ENCODE data around the gene CMPK1. TPM values are rescaled to one million over a fixed set of nuclear protein-coding genes. Genes with fewer than 3 reads are reported as not detected.

Gene CMPK1
- total RNA-seq, 2 experiments from 2014 or later: 77.5 to 94.4 TPM

DNA sequence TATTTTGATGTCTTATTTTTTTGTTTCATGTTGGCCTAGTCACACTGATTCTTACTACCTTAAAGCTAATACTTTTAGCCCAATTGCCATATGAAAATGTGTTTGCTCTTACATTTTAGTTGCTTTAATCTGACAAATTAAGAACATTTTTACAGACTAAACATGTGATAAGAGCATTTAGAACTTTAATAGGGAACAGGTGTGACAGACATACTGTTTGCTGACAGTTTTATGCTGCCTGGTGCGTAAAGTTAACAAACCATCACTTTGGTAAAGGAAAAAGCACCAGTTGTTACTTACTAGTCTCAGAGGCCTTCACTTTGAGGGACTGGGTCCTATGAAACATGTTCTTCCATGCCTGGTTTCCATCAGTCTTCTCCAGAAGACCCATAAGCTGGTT, 14.7 kb downstream of the CMPK1 start:
- ATAC-seq: no peak
- no peak overlapping the region for H3K4me3 Mint-ChIP-seq
- H3K27ac Mint-ChIP-seq: no peak overlapping the region
- no peaks in the 10 kb centered on the region for H3K27me3 Mint-ChIP-seq
- no peak for DNase-seq
- peaks cover 23% of the 10 kb centered on the region for H3K36me3 Mint-ChIP-seq
- H3K4me1 Mint-ChIP-seq: peaks cover 9% of the 10 kb centered on the region
- CTCF ChIA-PET: no interaction called here
- no peaks in the 10 kb centered on the region for H3K9me3 Mint-ChIP-seq (ENCODE audit: low read depth)

- CTCF ChIA-PET: no interaction called here
- Mint-ChIP-seq H3K4me3 (no peak overlapping the region), H3K27ac (peak overlapping the region; percentile 5), H3K9me3 (ENCODE audit: low read depth) (no peaks in the 10 kb centered on the region), H3K27me3 (no peaks in the 10 kb centered on the region), H3K36me3 (peaks cover 19% of the 10 kb centered on the region), H3K4me1 (peaks cover 9% of the 10 kb centered on the region)
- DNase-seq (no peak), ATAC-seq (peak; percentile 80)
These were observed 17.7 kb downstream of the CMPK1 start for GRCh38 chr1:47351305-47351704.

GRCh38 chr1:47361380-47361779, 27.8 kb downstream of the CMPK1 start:
- CTCF ChIA-PET: no interaction called here
- Mint-ChIP-seq H3K27me3 (no peaks in the 10 kb centered on the region), H3K9me3 (ENCODE audit: low read depth) (no peaks in the 10 kb centered on the region), H3K36me3 (peaks cover 2% of the 10 kb centered on the region), H3K4me1 (no peaks in the 10 kb centered on the region), H3K27ac (no peak overlapping the region), H3K4me3 (no peak overlapping the region)
- DNase-seq: no peak
- no peak for ATAC-seq

- peaks cover under 1% of the 10 kb centered on the region for H3K36me3 Mint-ChIP-seq
- no peak overlapping the region for H3K4me3 Mint-ChIP-seq
- H3K4me1 Mint-ChIP-seq: no peaks in the 10 kb centered on the region
- DNase-seq: no peak
- CTCF ChIA-PET: no interaction called here
- no peak overlapping the region for H3K27ac Mint-ChIP-seq
- no peak for ATAC-seq
- H3K27me3 Mint-ChIP-seq: no peaks in the 10 kb centered on the region
- H3K9me3 Mint-ChIP-seq (ENCODE audit: low read depth): no peaks in the 10 kb centered on the region
These were observed 29.2 kb downstream of the CMPK1 start for GRCh38 chr1:47362828-47363227.

GRCh38 chr1:47367651-47368050, 34.1 kb downstream of the CMPK1 start:
- CTCF ChIA-PET: no interaction called here
- Mint-ChIP-seq H3K27ac (no peak overlapping the region), H3K4me3 (no peak overlapping the region), H3K27me3 (no peaks in the 10 kb centered on the region), H3K9me3 (ENCODE audit: low read depth) (no peaks in the 10 kb centered on the region), H3K36me3 (peaks cover 25% of the 10 kb centered on the region), H3K4me1 (no peaks in the 10 kb centered on the region)
- DNase-seq: no peak
- no peak for ATAC-seq

GRCh38 chr1:47371016-47371517, 37.5 kb downstream of the CMPK1 start:
- Mint-ChIP-seq H3K4me3 (no peak overlapping the region), H3K4me1 (no peaks in the 10 kb centered on the region), H3K9me3 (ENCODE audit: low read depth) (no peaks in the 10 kb centered on the region), H3K27me3 (no peaks in the 10 kb centered on the region), H3K36me3 (peaks cover 38% of the 10 kb centered on the region), H3K27ac (peak overlapping the region; percentile 11)
- DNase-seq (no peak), ATAC-seq (no peak)
- CTCF ChIA-PET: no interaction called here

DNA sequence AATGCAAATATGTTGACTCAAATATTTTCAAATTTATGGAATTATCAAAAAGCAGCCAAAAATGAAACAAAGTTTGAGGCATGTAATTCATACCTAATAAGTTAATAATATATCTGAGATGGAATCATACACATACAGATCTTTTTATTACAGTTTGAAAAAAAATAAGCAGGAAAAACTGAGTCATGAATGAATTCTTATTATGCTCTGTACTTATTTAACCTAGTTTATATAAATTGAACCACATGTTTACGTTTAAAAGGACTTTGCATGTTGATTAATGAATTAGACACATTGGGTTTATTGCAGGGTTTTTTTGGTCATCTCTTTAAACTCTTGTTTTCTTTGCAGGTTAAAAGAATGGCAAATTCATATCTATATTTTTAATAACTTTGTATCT, 40.9 kb downstream of the CMPK1 start:
- H3K36me3 Mint-ChIP-seq: peaks cover 44% of the 10 kb centered on the region
- peaks cover 1% of the 10 kb centered on the region for H3K4me1 Mint-ChIP-seq
- H3K9me3 Mint-ChIP-seq (ENCODE audit: low read depth): no peaks in the 10 kb centered on the region
- H3K27ac Mint-ChIP-seq: no peak overlapping the region
- ATAC-seq (no peak), DNase-seq (no peak)
- H3K4me3 Mint-ChIP-seq: no peak overlapping the region
- CTCF ChIA-PET: no interaction called here
- no peaks in the 10 kb centered on the region for H3K27me3 Mint-ChIP-seq

DNA sequence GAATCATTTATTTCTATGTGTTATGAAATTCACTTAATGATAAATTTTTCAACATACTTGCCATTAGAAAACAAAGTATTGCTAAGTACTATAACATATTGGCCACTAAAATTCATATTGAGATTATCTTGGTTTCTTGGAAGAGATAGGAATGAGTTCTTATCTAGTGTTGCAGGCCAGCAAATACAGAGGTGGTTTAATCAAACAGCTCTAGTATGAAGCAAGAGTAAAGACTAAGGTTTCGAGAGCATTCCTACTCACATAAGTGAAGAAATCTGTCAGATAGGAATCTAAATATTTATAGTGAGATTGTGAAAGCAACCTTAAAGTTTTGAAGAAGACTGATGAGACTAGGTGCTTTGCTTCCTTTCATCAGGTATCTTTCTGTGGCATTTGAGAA, 44.6 kb downstream of the CMPK1 start:
- DNase-seq (no peak), ATAC-seq (no peak)
- Mint-ChIP-seq H3K4me1 (peaks cover 6% of the 10 kb centered on the region), H3K27me3 (no peaks in the 10 kb centered on the region), H3K36me3 (peaks cover 32% of the 10 kb centered on the region), H3K4me3 (no peak overlapping the region), H3K27ac (no peak overlapping the region), H3K9me3 (ENCODE audit: low read depth) (no peaks in the 10 kb centered on the region)
- CTCF ChIA-PET: no interaction called here

DNA sequence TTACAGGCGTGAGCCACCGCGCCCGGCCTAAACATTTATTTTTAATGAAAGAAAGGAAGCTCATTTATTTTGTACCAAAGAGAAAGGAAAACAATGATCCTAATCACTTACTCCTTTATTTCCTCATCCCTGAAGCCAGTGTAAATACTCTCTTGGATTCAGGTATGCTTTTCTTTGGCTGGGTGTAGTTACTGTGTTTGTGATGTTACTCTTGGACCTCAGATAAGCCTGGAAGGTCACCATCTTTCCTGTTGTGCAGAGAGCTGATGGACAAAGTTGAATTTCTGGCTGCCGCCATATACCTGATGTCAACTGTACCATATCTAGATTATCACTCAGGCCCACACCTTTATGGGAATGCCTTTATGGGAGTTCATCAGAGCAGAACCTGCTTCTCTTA, 47.1 kb downstream of the CMPK1 start:
- CTCF ChIA-PET: interaction anchor here (0.6 to 2.6 kb wide), 2 partner anchors 207 to 346 kb away, joined by 7 to 9 read pairs; no protein-coding TSS in a partner anchor

DNA sequence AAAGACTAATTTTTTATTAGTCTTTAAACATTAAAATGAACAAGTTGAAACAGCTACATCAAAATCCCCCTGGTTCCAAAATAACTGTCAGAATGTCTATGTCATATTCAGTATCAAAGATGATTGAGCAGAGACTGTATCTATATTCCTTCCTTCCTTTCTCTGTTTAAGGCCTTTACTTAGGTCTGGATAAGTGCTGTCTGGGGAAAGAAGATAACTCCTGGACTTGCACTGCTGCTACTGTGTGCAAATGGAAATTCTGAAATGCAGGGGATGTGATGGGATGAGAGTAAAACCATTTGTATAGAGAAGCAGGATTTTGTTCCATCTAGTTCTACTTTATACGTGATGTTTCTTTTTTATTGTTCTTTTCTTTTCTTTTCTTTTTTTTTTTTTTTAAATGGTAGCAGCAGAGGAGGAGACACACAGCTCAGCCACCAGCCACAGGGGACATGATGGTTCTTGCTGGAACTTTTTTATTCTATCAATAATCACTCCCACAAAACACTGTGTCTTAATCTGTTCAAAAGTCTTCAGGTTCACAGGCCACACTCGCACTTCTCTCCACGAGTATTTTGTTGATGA, 48.9 kb downstream of the CMPK1 start:
- Mint-ChIP-seq H3K4me1 (peaks cover 6% of the 10 kb centered on the region), H3K9me3 (ENCODE audit: low read depth) (no peaks in the 10 kb centered on the region), H3K4me3 (no peak overlapping the region), H3K27me3 (no peaks in the 10 kb centered on the region), H3K36me3 (peaks cover 14% of the 10 kb centered on the region), H3K27ac (no peak overlapping the region)
- no peak for ATAC-seq
- no peak for DNase-seq
- CTCF ChIA-PET: interaction anchor here (2.6 kb wide), 1 partner anchor 344 kb away, joined by 9 read pairs; no protein-coding TSS in a partner anchor

More for the DNA sequence above, 47.1 kb downstream of the CMPK1 start:
- H3K27me3 Mint-ChIP-seq: no peaks in the 10 kb centered on the region
- no peak overlapping the region for H3K4me3 Mint-ChIP-seq
- H3K27ac Mint-ChIP-seq: no peak overlapping the region
- ATAC-seq (no peak), DNase-seq (no peak)
- peaks cover 18% of the 10 kb centered on the region for H3K36me3 Mint-ChIP-seq
- H3K9me3 Mint-ChIP-seq (ENCODE audit: low read depth): no peaks in the 10 kb centered on the region
- H3K4me1 Mint-ChIP-seq: peaks cover 6% of the 10 kb centered on the region

DNA sequence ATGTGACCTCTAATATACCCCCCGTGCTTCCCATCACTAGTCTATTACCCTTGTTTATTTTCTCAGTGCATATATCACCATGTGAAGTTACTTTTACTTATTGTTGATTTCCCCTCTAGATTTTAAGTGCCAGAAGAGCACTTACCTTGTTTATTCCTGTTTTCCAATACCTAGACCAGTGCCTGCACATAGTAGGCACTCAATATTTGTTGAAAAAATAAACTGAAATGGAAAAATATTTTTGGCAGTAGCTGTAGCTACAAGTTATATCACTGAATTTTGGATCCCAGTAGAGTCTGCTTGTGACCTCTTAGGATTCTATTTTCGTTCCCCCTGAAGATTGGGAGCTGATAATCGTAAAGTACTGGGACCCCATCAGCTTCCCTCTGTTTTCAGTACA, 50.5 kb downstream of the CMPK1 start:
- no peaks in the 10 kb centered on the region for H3K9me3 Mint-ChIP-seq (ENCODE audit: low read depth)
- no peaks in the 10 kb centered on the region for H3K27me3 Mint-ChIP-seq
- DNase-seq: no peak
- H3K4me3 Mint-ChIP-seq: no peak overlapping the region
- H3K4me1 Mint-ChIP-seq: peaks cover 4% of the 10 kb centered on the region
- no peak overlapping the region for H3K27ac Mint-ChIP-seq
- CTCF ChIA-PET: interaction anchor here (1.1 to 1.8 kb wide), 2 partner anchors 52 to 326 kb away, joined by 4 to 5 read pairs; no protein-coding TSS in a partner anchor
- H3K36me3 Mint-ChIP-seq: peaks cover 10% of the 10 kb centered on the region
- ATAC-seq: no peak

- CTCF ChIA-PET: interaction anchor here (1.1 kb wide), 1 partner anchor 51 kb away, joined by 4 read pairs; no protein-coding TSS in a partner anchor
- Mint-ChIP-seq H3K27ac (no peak overlapping the region), H3K4me1 (peaks cover 4% of the 10 kb centered on the region), H3K36me3 (peaks cover 3% of the 10 kb centered on the region), H3K4me3 (no peak overlapping the region), H3K27me3 (no peaks in the 10 kb centered on the region), H3K9me3 (ENCODE audit: low read depth) (no peaks in the 10 kb centered on the region)
- no peak for DNase-seq
- no peak for ATAC-seq
These were observed 51.4 kb downstream of the CMPK1 start for GRCh38 chr1:47385020-47385419.

DNA sequence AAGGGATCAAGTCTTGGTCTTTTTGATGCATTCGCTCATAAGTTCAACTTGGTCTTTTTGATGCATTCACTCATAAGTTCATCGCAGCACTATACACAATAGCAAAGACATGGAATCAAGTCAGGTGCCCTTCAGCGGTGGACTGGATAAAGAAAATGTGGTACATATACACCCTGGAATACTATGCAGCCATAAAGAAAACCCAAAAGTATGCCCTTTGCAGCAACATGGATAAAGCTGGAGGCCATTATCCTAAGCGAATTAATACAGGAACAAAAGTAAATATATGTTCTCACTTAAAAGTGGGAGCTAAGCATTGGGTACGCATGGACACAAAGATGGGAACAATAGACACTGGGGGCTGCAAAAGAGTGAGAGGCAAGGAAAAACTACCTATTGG, 52.7 kb downstream of the CMPK1 start:
- H3K36me3 Mint-ChIP-seq: peaks cover 2% of the 10 kb centered on the region
- ATAC-seq: no peak
- no peak overlapping the region for H3K4me3 Mint-ChIP-seq
- H3K27ac Mint-ChIP-seq: no peak overlapping the region
- peaks cover under 1% of the 10 kb centered on the region for H3K4me1 Mint-ChIP-seq
- CTCF ChIA-PET: no interaction called here
- H3K27me3 Mint-ChIP-seq: no peaks in the 10 kb centered on the region
- DNase-seq: no peak
- no peaks in the 10 kb centered on the region for H3K9me3 Mint-ChIP-seq (ENCODE audit: low read depth)

DNA sequence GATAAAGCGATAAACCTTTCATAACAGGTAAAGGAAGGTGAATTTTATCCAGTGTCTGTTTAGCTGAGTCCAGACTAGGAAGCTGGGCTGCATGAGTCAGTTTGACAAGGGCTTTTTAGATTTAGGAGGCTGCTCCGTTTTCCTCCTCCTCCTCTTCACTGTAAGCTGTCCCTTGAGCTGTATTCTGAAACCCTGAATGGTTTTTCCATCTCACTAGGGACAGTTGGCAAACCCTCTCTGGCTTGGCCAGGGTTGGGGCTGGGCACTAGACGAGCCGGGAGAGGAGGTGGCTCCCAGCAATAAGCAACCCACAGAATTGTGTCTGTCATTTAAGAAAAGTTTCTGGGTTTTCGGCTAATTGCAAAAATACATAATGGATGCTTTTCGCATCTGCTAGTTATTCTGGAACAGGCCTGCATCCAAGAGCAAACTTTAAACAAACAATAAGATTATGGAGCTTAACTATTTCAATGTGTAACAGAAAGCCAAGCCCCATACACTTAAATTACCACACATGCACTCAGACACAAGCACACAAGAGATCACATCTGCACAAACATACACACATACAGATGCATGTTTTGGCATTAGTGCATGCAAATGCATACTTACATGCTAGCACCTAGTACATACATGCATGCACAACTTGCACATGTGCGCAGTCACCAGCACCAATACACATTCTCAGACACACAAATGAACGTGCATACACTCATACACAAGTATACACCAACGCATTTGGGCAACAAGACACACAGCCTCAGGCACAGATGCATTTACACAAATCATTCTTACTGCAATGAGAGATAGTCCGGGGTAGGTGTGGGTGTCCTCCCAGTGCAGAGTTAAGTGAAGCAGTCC, 54.7 kb downstream of the CMPK1 start:
- peaks cover 10% of the 10 kb centered on the region for H3K27me3 Mint-ChIP-seq
- H3K27ac Mint-ChIP-seq: no peak overlapping the region
- ATAC-seq (no peak), DNase-seq (no peak)
- H3K4me1 Mint-ChIP-seq: no peaks in the 10 kb centered on the region
- no peak overlapping the region for H3K4me3 Mint-ChIP-seq
- CTCF ChIA-PET: interaction anchor here (0.6 to 2.6 kb wide), 15 partner anchors 14 to 839 kb away, joined by 3 to 13 read pairs (median 3); partner anchors contain the start of gene FOXD2
- H3K9me3 Mint-ChIP-seq (ENCODE audit: low read depth): no peaks in the 10 kb centered on the region
- H3K36me3 Mint-ChIP-seq: no peaks in the 10 kb centered on the region

All from activated CD8-positive, alpha-beta memory T cell treated with anti-CD3 and anti-CD28 coated beads, Interleukin-2, amount 10 ng/mL, durations not matched to agents 7 days and 5 days (primary cell).